Loucy (cell line): Measurements from ENCODE around the gene FMNL2.
A peak's percentile ranks its signal among the peaks of the same experiment; 100 is the strongest.

ENCODE experiments used
- H2AFZ ChIP-seq: fragments of 200-600 bp; sonication (generic); 2 replicates; pipeline ENCODE4 v1.6.0; 2016; ENCODE audit warnings: antibody characterized with exemption, mild to moderate bottlenecking, low read length, moderate library complexity
- H3F3A ChIP-seq: fragments of 200-600 bp; 2 replicates; pipeline ENCODE4 v1.6.0; 2016; ENCODE audit warnings: antibody characterized with exemption, low read depth, mild to moderate bottlenecking
- H3K27me3 ChIP-seq: fragments of 200-600 bp; sonication (generic); 2 replicates; pipeline ENCODE4 v1.6.1; 2014; ENCODE audit warnings: low read length, mild to moderate bottlenecking; ENCODE audit not compliant: insufficient read depth, poor library complexity, severe bottlenecking
- H3K36me3 ChIP-seq: fragments of 200-600 bp; sonication (generic); 2 replicates; pipeline ENCODE4 v1.6.1; 2016; ENCODE audit warnings: low read length; ENCODE audit not compliant: insufficient read depth
- H3K4me1 ChIP-seq: fragments of 200-600 bp; sonication (generic); 2 replicates; pipeline ENCODE4 v1.5.1; 2014; ENCODE audit warnings: low read length, mild to moderate bottlenecking; ENCODE audit not compliant: insufficient read depth, poor library complexity, severe bottlenecking
- H3K4me2 ChIP-seq: fragments of 200-600 bp; sonication (generic); 2 replicates; pipeline ENCODE4 v1.6.0; 2014; ENCODE audit warnings: antibody characterized with exemption, low read length, low read depth, mild to moderate bottlenecking; ENCODE audit not compliant: poor library complexity, severe bottlenecking
- H3K4me3 ChIP-seq: fragments of 200-600 bp; sonication (generic); 2 replicates; pipeline ENCODE4 v1.5.1; 2014; ENCODE audit warnings: low read length, mild to moderate bottlenecking, mixed read lengths; ENCODE audit not compliant: poor library complexity, severe bottlenecking
- H3K79me2 ChIP-seq: fragments of 200-600 bp; sonication (generic); 2 replicates; pipeline ENCODE4 v1.6.1; 2014; ENCODE audit warnings: low read length; ENCODE audit not compliant: insufficient read depth
- H3K9ac ChIP-seq: fragments of 200-600 bp; sonication (generic); 2 replicates; pipeline ENCODE4 v1.6.0; 2014; ENCODE audit warnings: mild to moderate bottlenecking, low read depth, low read length, moderate library complexity; ENCODE audit not compliant: poor library complexity, severe bottlenecking
- H3K9me2 ChIP-seq: fragments of 200-600 bp; sonication (generic); replicated peaks from 2 replicates; pipeline ENCODE4 v1.6.1; 2016; ENCODE audit warnings: low read depth, low read length, mixed read lengths
- H3K9me3 ChIP-seq: fragments of 200-600 bp; sonication (generic); 2 replicates; pipeline ENCODE4 v1.6.1; 2014; ENCODE audit warnings: mild to moderate bottlenecking, antibody characterized with exemption, low read length, low read depth; ENCODE audit not compliant: insufficient read depth
- H4K20me1 ChIP-seq: fragments of 200-600 bp; sonication (generic); 2 replicates; pipeline ENCODE4 v1.6.0; 2014; ENCODE audit warnings: antibody characterized with exemption, low read length, mild to moderate bottlenecking; ENCODE audit not compliant: insufficient read depth, poor library complexity, severe bottlenecking
- CTCF ChIP-seq: fragments of 200-600 bp; sonication (generic); conservative IDR thresholded peaks from 2 replicates; pipeline ENCODE4 v1.5.1; 2014; ENCODE audit warnings: mild to moderate bottlenecking, antibody characterized with exemption, low read length
- EZH2phosphoT487 ChIP-seq: fragments of 200-600 bp; IDR thresholded peaks from 2 replicates; pipeline ENCODE4 v1.6.1; 2018; ENCODE audit warnings: antibody characterized with exemption, mild to moderate bottlenecking, moderate library complexity, borderline replicate concordance

FMNL2 gene

GRCh38 chr2:152626911-152627339 lies 292.0 kb downstream of the FMNL2 start:
- Histone ChIP-seq H4K20me1 (no peaks in the 10 kb centered on the region), H3K36me3 (no peaks in the 10 kb centered on the region), H3K4me1 (no peaks in the 10 kb centered on the region), H3K4me3 (no peak overlapping the region), H2AFZ (no peak overlapping the region; the same call in 1 of the 2 replicates), H3K27me3 (no peaks in the 10 kb centered on the region), H3K9ac (no peak overlapping the region), H3K9me3 (no peaks in the 10 kb centered on the region), H3K4me2 (no peak overlapping the region), H3K9me2 (no peaks in the 10 kb centered on the region), H3K79me2 (no peaks in the 10 kb centered on the region), H3F3A (no peaks in the 10 kb centered on the region)
- TF ChIP-seq CTCF, result no peak
- no peak for TF ChIP-seq EZH2phosphoT487

- H3K4me3 ChIP-seq, result no peak overlapping the region
- peak; percentile 67 for TF ChIP-seq CTCF
- no peak for TF ChIP-seq EZH2phosphoT487
- H3K36me3 ChIP-seq, result no peaks in the 10 kb centered on the region
- H3K4me1 ChIP-seq, result no peaks in the 10 kb centered on the region
- no peaks in the 10 kb centered on the region for H4K20me1 ChIP-seq
- H3K9me2 ChIP-seq, result no peaks in the 10 kb centered on the region
- H3K27me3 ChIP-seq, result no peaks in the 10 kb centered on the region
- H3F3A ChIP-seq, result no peaks in the 10 kb centered on the region
- no peak overlapping the region for H3K4me2 ChIP-seq
- H3K9ac ChIP-seq, result no peak overlapping the region
- H2AFZ ChIP-seq, result no peak overlapping the region; the same call in 1 of the 2 replicates
- H3K79me2 ChIP-seq, result no peaks in the 10 kb centered on the region
- no peaks in the 10 kb centered on the region for H3K9me3 ChIP-seq
These were observed 292.5 kb downstream of the FMNL2 start for GRCh38 chr2:152627351-152627957.

GRCh38 chr2:152629202-152629601 lies 294.2 kb downstream of the FMNL2 start:
- no peaks in the 10 kb centered on the region for H3K9me2 ChIP-seq
- no peak overlapping the region for H3K4me2 ChIP-seq
- H3K4me1 ChIP-seq, result no peaks in the 10 kb centered on the region
- H3K27me3 ChIP-seq, result no peaks in the 10 kb centered on the region
- H3K4me3 ChIP-seq, result no peak overlapping the region
- H3F3A ChIP-seq, result no peaks in the 10 kb centered on the region
- H4K20me1 ChIP-seq, result no peaks in the 10 kb centered on the region
- no peak overlapping the region for H3K9ac ChIP-seq
- H2AFZ ChIP-seq, result no peak overlapping the region
- TF ChIP-seq CTCF (no peak), EZH2phosphoT487 (no peak)
- no peaks in the 10 kb centered on the region for H3K79me2 ChIP-seq
- no peaks in the 10 kb centered on the region for H3K36me3 ChIP-seq
- no peaks in the 10 kb centered on the region for H3K9me3 ChIP-seq
